Parathyroid adenoma (tissue), 2 donors: Measurements from ENCODE around the gene RGS6.

Experiments used
- H2AFZ ChIP-seq: fragments of 300-600 bp; sonication (generic); one replicate; pipeline ENCODE4 v1.7.0; 2017; ENCODE audit warnings: antibody characterized with exemption, mild to moderate bottlenecking
- H3K27ac ChIP-seq: fragments of 300-600 bp; sonication (generic); one replicate; pipeline ENCODE4 v1.7.0; 2017
- H3K27me3 ChIP-seq: fragments of 300-600 bp; sonication (generic); one replicate; pipeline ENCODE4 v1.7.0; 2017; ENCODE audit warnings: low read length; ENCODE audit not compliant: control insufficient read depth, insufficient read depth
- H3K36me3 ChIP-seq: fragments of 300-600 bp; sonication (generic); one replicate; pipeline ENCODE4 v1.7.0; 2017; ENCODE audit warnings: low read length; ENCODE audit not compliant: control insufficient read depth, insufficient read depth
- H3K4me1 ChIP-seq: fragments of 300-600 bp; sonication (generic); one replicate; pipeline ENCODE4 v1.7.0; 2017; ENCODE audit warnings: control low read depth
- H3K4me2 ChIP-seq: fragments of 300-600 bp; sonication (generic); one replicate; pipeline ENCODE4 v1.7.0; 2017; ENCODE audit warnings: low read length
- H3K4me3 ChIP-seq: fragments of 300-600 bp; sonication (generic); one replicate; pipeline ENCODE4 v1.7.0; 2017; ENCODE audit warnings: low read depth, low read length
- H3K79me2 ChIP-seq: fragments of 300-600 bp; sonication (generic); one replicate; pipeline ENCODE4 v1.7.0; 2017; ENCODE audit warnings: control low read depth
- H3K9ac ChIP-seq: fragments of 300-600 bp; sonication (generic); one replicate; pipeline ENCODE4 v1.7.0; 2017; ENCODE audit warnings: mild to moderate bottlenecking
- H3K9me3 ChIP-seq: fragments of 300-600 bp; sonication (generic); one replicate; pipeline ENCODE4 v1.7.0; 2017; ENCODE audit warnings: low read length; ENCODE audit not compliant: control insufficient read depth
- CTCF ChIP-seq: fragments of 300-600 bp; sonication (generic); IDR thresholded peaks from one replicate; pipeline ENCODE4 v1.7.0; 2017; ENCODE audit warnings: antibody characterized with exemption, mild to moderate bottlenecking
- donor health status: primary hyperparathyroidism.

Gene RGS6

DNA sequence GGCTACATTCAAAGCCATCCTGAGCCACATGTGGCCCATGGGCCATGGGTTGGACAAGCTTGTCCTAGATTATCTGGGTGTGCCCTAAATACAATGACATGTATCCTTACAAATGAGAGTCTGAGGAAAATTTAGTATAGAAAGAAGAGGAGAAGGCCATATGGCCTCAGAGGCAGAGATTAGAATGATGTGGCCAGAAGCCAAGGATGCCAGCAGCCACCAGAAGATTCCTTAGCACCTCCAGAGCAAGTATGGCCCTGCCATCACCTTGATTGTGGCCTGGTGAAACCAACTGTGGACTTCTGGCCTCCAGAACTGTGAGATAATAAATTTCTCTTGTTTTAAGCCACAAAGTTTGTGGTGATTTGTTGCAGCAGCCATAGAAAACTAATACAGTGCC is 436.9 kb downstream of the RGS6 start:
- no peak overlapping the region for H3K4me3 ChIP-seq
- TF ChIP-seq CTCF: no peak
- no peak overlapping the region for H3K27ac ChIP-seq

GRCh38 chr14:72377016-72377415 is 444.8 kb downstream of the RGS6 start:
- no peak for TF ChIP-seq CTCF
- Histone ChIP-seq H3K36me3 (no peaks in the 10 kb centered on the region), H3K4me1 (no peaks in the 10 kb centered on the region), H3K4me3 (no peak overlapping the region), H3K4me2 (no peak overlapping the region), H2AFZ (no peak overlapping the region), H3K9ac (no peak overlapping the region), H3K9me3 (no peaks in the 10 kb centered on the region), H3K79me2 (no peaks in the 10 kb centered on the region), H3K27ac (no peak overlapping the region), H3K27me3 (no peaks in the 10 kb centered on the region)

More for the DNA sequence above, 436.9 kb downstream of the RGS6 start:
- H3K9me3 ChIP-seq: no peaks in the 10 kb centered on the region
- H3K4me1 ChIP-seq: no peaks in the 10 kb centered on the region
- H2AFZ ChIP-seq: no peak overlapping the region
- H3K79me2 ChIP-seq: no peaks in the 10 kb centered on the region
- no peaks in the 10 kb centered on the region for H3K27me3 ChIP-seq
- H3K9ac ChIP-seq: no peak overlapping the region
- no peak overlapping the region for H3K4me2 ChIP-seq
- no peaks in the 10 kb centered on the region for H3K36me3 ChIP-seq

- H3K9me3 ChIP-seq: no peaks in the 10 kb centered on the region
- no peak for TF ChIP-seq CTCF
- no peak overlapping the region for H3K4me3 ChIP-seq
- H2AFZ ChIP-seq: no peak overlapping the region
- H3K9ac ChIP-seq: no peak overlapping the region
- H3K79me2 ChIP-seq: no peaks in the 10 kb centered on the region
- H3K4me2 ChIP-seq: no peak overlapping the region
- no peaks in the 10 kb centered on the region for H3K27me3 ChIP-seq
- H3K27ac ChIP-seq: no peak overlapping the region
- H3K36me3 ChIP-seq: no peaks in the 10 kb centered on the region
- H3K4me1 ChIP-seq: no peaks in the 10 kb centered on the region
Measured at GRCh38 chr14:72380456-72380855, 448.2 kb downstream of the RGS6 start.

- Histone ChIP-seq H3K79me2 (no peaks in the 10 kb centered on the region), H3K4me3 (no peak overlapping the region), H3K4me1 (no peaks in the 10 kb centered on the region), H2AFZ (no peak overlapping the region), H3K27me3 (no peaks in the 10 kb centered on the region), H3K27ac (no peak overlapping the region), H3K4me2 (no peak overlapping the region), H3K9ac (no peak overlapping the region), H3K9me3 (no peaks in the 10 kb centered on the region), H3K36me3 (no peaks in the 10 kb centered on the region)
- TF ChIP-seq CTCF: no peak
Measured at GRCh38 chr14:72383865-72384264, 451.6 kb downstream of the RGS6 start.

DNA sequence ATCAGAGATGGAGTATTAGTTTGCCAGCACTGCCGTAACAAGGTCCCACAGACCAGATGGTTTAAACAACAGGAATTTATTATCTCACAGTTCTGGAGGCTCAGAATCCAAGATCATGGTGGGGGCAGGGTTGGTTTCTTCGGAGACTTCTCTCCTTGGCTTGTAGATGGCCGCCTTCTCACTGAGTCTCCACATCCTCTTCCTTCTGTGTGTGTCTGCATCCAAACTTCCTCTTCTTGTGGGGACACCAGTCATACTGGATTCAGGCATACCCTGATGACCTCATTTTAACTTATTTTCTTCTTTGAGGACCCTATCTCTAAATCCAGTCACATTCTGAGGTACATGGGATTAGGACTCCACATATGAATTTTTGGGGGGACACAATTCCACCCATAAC is 455.5 kb downstream of the RGS6 start:
- Histone ChIP-seq H2AFZ (no peak overlapping the region), H3K27me3 (no peaks in the 10 kb centered on the region), H3K79me2 (no peaks in the 10 kb centered on the region), H3K4me3 (no peak overlapping the region), H3K9ac (no peak overlapping the region), H3K36me3 (no peaks in the 10 kb centered on the region), H3K4me2 (no peak overlapping the region), H3K27ac (no peak overlapping the region), H3K4me1 (no peaks in the 10 kb centered on the region), H3K9me3 (no peaks in the 10 kb centered on the region)
- no peak for TF ChIP-seq CTCF
